GM19023 (cell line): ENCODE measurements around the gene BAG5.
"Not testable (repeated sequence)": the region's sequence is repeated elsewhere in the genome, so short reads cannot be mapped to it uniquely, and the experiment has no call there.

Source experiments
- ATAC-seq: cut with Tn5 transposase; IDR thresholded peaks from one replicate; pipeline ENCODE4 v1.9.1; 2021; ENCODE audit warnings: mild to moderate bottlenecking, moderate library complexity; ENCODE audit not compliant: unreplicated experiment

BAG5 gene

GRCh38 chr14:103524002-103524935, 38.2 kb downstream of the BAG5 start:
- no peak for ATAC-seq

- no peak for ATAC-seq
These were observed 38.9 kb downstream of the BAG5 start for GRCh38 chr14:103523575-103523954.

GRCh38 chr14:103522649-103523574, 39.5 kb downstream of the BAG5 start, which contains the start of gene CKB:
Gene CKB, minus strand, starts transcription at chr14:103522830. Its CDS starts 337 bp downstream, at chr14:103522493.
- no peak for ATAC-seq

- ATAC-seq, result no peak
These were observed 40.4 kb downstream of the BAG5 start for GRCh38 chr14:103521951-103522563.

GRCh38 chr14:103521438-103521950, 41.0 kb downstream of the BAG5 start:
- ATAC-seq, result no peak

GRCh38 chr14:103520657-103521437, 41.6 kb downstream of the BAG5 start:
- no peak for ATAC-seq

- ATAC-seq, result no peak
These were observed 42.2 kb downstream of the BAG5 start for GRCh38 chr14:103520269-103520656.

- no peak for ATAC-seq
These were observed 42.6 kb downstream of the BAG5 start for GRCh38 chr14:103519837-103520212.

GRCh38 chr14:103519043-103519836, 43.2 kb downstream of the BAG5 start:
- ATAC-seq, result no peak

GRCh38 chr14:103518422-103519042, 43.9 kb downstream of the BAG5 start:
- ATAC-seq, result no peak

GRCh38 chr14:103517721-103518421, 44.6 kb downstream of the BAG5 start:
- ATAC-seq, result no peak

- no peak for ATAC-seq
These were observed 45.3 kb downstream of the BAG5 start for GRCh38 chr14:103517174-103517566.

- ATAC-seq, result no peak
These were observed 45.9 kb downstream of the BAG5 start for GRCh38 chr14:103516426-103517173.

GRCh38 chr14:103514596-103515421, 47.6 kb downstream of the BAG5 start:
- no peak for ATAC-seq

- no peak for ATAC-seq
These were observed 49.5 kb downstream of the BAG5 start for GRCh38 chr14:103512701-103513611.

- not testable (repeated sequence) for ATAC-seq
These were observed 50.3 kb downstream of the BAG5 start for GRCh38 chr14:103512180-103512579.
